Spleen (tissue), 7 donors: Measurements from ENCODE around the gene BCO1.

ENCODE experiments used
- CTCF ChIP-seq, 11 experiments: fragments of 200-600 bp in 7 of 11; fragments of 450-650 bp in 4 of 11; sonication (generic) in 4 of 11; IDR thresholded peaks in 8 of 11; conservative IDR thresholded peaks in 3 of 11; 1 replicate in 7 of 11; 2 replicates in 4 of 11; pipeline versions ENCODE4 v1.4.0 to v1.8.0; 2016 to 2021; ENCODE audit warnings: antibody characterized with exemption in 11 of 11, inconsistent platforms in 4 of 11, mild to moderate bottlenecking in 1 of 11
- POLR2AphosphoS5 ChIP-seq, 3 donors: sonication (generic); formaldehyde crosslinking; IDR thresholded peaks; one replicate each; pipeline ENCODE4 v1.5.1; 2017; ENCODE audit warnings: antibody characterized with exemption in 3 of 3
- donor health status: DM: no; HTN: no; CAD: no; lungs with moderate emphysema.
- donor health status: DM: no; HTN: no; CAD: no.
- donor health status: DM: no; HTN: no; CAD: no.

GRCh38 chr16:81333356-81333755 is 94.9 kb downstream of the BCO1 start:
- TF ChIP-seq CTCF (IDR thresholded peaks at IDR 0.05 in 8 of 11, conservative IDR thresholded peaks at IDR 0.05 in 3 of 11) (no peak), POLR2AphosphoS5 (IDR thresholded peaks at IDR 0.05) (no peak)
